ENCODE data around the gene FBXO2.

FBXO2 gene

GRCh38 chr1:11680270-11681070 lies 26.2 kb upstream of the FBXO2 start:
- TF ChIP-seq CTCF (conservative IDR thresholded peaks at IDR 0.05), result no peak
- peak overlapping the region; percentile 78 for H3K27ac ChIP-seq

- no peak overlapping the region for H3K27ac ChIP-seq
- TF ChIP-seq CTCF (conservative IDR thresholded peaks at IDR 0.05), result no peak
These were observed 24.2 kb upstream of the FBXO2 start for GRCh38 chr1:11678442-11678841.

- no peak for TF ChIP-seq CTCF (conservative IDR thresholded peaks at IDR 0.05)
- no peak overlapping the region for H3K27ac ChIP-seq
These were observed 22.3 kb upstream of the FBXO2 start for GRCh38 chr1:11676386-11677103.

- TF ChIP-seq CTCF (conservative IDR thresholded peaks at IDR 0.05), result 0 out of 2 replicates have a peak, but pooled peaks have one; percentile 7
- no peak overlapping the region for H3K27ac ChIP-seq
These were observed 21.1 kb upstream of the FBXO2 start for GRCh38 chr1:11675325-11675724.

- H3K27ac ChIP-seq, result no peak overlapping the region
- TF ChIP-seq CTCF (conservative IDR thresholded peaks at IDR 0.05), result no peak
These were observed 20.3 kb upstream of the FBXO2 start for GRCh38 chr1:11674488-11674887.

- TF ChIP-seq CTCF (conservative IDR thresholded peaks at IDR 0.05), result no peak
- H3K27ac ChIP-seq, result no peak overlapping the region
These were observed 19.0 kb upstream of the FBXO2 start for GRCh38 chr1:11673089-11673769.

All from VCaP (cell line).